Measurements from ENCODE around the gene MBD5. TPM values are rescaled to one million over a fixed set of nuclear protein-coding genes. Genes with fewer than 3 reads are reported as not detected.

The MBD5 gene
- total RNA-seq, 4 donors from 2014 or later: 51.2 to 85.9 (median 72.6) TPM

GRCh38 chr2:148351437-148352143, 330.7 kb downstream of the MBD5 start:
- Histone ChIP-seq H3K9me3 (no peaks in the 10 kb centered on the region), H3K27ac (no peak overlapping the region), H3K4me1 (no peaks in the 10 kb centered on the region), H3K27me3 (no peaks in the 10 kb centered on the region), H3K36me3 (no peaks in the 10 kb centered on the region), H3K4me3 (replicated peaks in 1 of 3) (no peak overlapping the region)
- intact Hi-C loops (cut with DNase I): no loop called here
- DNase-seq: no peak
- TF ChIP-seq POLR2A (IDR thresholded peaks at IDR 0.05) (no peak), CTCF (IDR thresholded peaks at IDR 0.05) (no peak)
- 83 to 88% methylated on average over 2 of the region's 2 CpGs for WGBS, 2 donors

GRCh38 chr2:148358375-148358774, 337.5 kb downstream of the MBD5 start:
- TF ChIP-seq CTCF (IDR thresholded peaks at IDR 0.05) (no peak), POLR2A (IDR thresholded peaks at IDR 0.05) (no peak)
- no peaks in the 10 kb centered on the region for H3K4me1 ChIP-seq
- H3K36me3 ChIP-seq: no peaks in the 10 kb centered on the region
- no peak overlapping the region for H3K4me3 ChIP-seq (replicated peaks in 1 of 3)
- H3K27me3 ChIP-seq: no peaks in the 10 kb centered on the region
- intact Hi-C loops (cut with DNase I): no loop called here
- no peak overlapping the region for H3K27ac ChIP-seq
- no peak for DNase-seq
- 78 to 97% methylated on average over 6 of the region's 6 CpGs for WGBS, 2 donors
- no peaks in the 10 kb centered on the region for H3K9me3 ChIP-seq

- intact Hi-C loops (cut with DNase I): no loop called here
- WGBS, 2 donors: 95 to 98% methylated on average over 1 of the region's 1 CpG
- Histone ChIP-seq H3K36me3 (no peaks in the 10 kb centered on the region), H3K9me3 (no peaks in the 10 kb centered on the region), H3K27ac (no peak overlapping the region), H3K4me1 (no peaks in the 10 kb centered on the region), H3K4me3 (replicated peaks in 1 of 3) (no peak overlapping the region), H3K27me3 (no peaks in the 10 kb centered on the region)
- DNase-seq: no peak
- TF ChIP-seq CTCF (IDR thresholded peaks at IDR 0.05): no peak
- TF ChIP-seq POLR2A (IDR thresholded peaks at IDR 0.05): no peak
Observed at GRCh38 chr2:148360662-148361061, 339.8 kb downstream of the MBD5 start.

- TF ChIP-seq POLR2A (IDR thresholded peaks at IDR 0.05) (no peak), CTCF (IDR thresholded peaks at IDR 0.05) (no peak)
- no peak overlapping the region for H3K27ac ChIP-seq
- intact Hi-C loops (cut with DNase I): no loop called here
- H3K4me1 ChIP-seq: no peaks in the 10 kb centered on the region
- no peaks in the 10 kb centered on the region for H3K36me3 ChIP-seq
- DNase-seq: no peak
- no peak overlapping the region for H3K4me3 ChIP-seq (replicated peaks in 1 of 3)
- 81 to 94% methylated on average over 6 to 10 of the region's 10 CpGs for WGBS, 2 donors
- H3K9me3 ChIP-seq: no peaks in the 10 kb centered on the region
- H3K27me3 ChIP-seq: no peaks in the 10 kb centered on the region
Observed at GRCh38 chr2:148362144-148362796, 341.4 kb downstream of the MBD5 start.

- WGBS, 2 donors: 56 to 75% methylated on average over 3 of the region's 3 CpGs
- TF ChIP-seq POLR2A (IDR thresholded peaks at IDR 0.05) (no peak), CTCF (IDR thresholded peaks at IDR 0.05) (no peak)
- no peaks in the 10 kb centered on the region for H3K9me3 ChIP-seq
- intact Hi-C loops (cut with DNase I): no loop called here
- H3K4me1 ChIP-seq: no peaks in the 10 kb centered on the region
- no peak for DNase-seq
- no peaks in the 10 kb centered on the region for H3K27me3 ChIP-seq
- H3K36me3 ChIP-seq: no peaks in the 10 kb centered on the region
- no peak overlapping the region for H3K27ac ChIP-seq
- no peak overlapping the region for H3K4me3 ChIP-seq (replicated peaks in 1 of 3)
Observed at GRCh38 chr2:148375214-148375613, 354.3 kb downstream of the MBD5 start.

Data from thyroid gland (tissue), 4 donors.